Muscle of leg (tissue), 11 donors: ENCODE measurements around the gene KRTAP5-1. TPM values are rescaled to one million over a fixed set of nuclear protein-coding genes. Genes with fewer than 3 reads are reported as not detected.
"Not testable (repeated sequence)": the region's sequence is repeated elsewhere in the genome, so short reads cannot be mapped to it uniquely, and the experiment has no call there.

ENCODE experiments used
- DNase-seq: peaks from one replicate; pipeline ENCODE4 v3.0.0; 2013
- H3K27ac ChIP-seq: one replicate; pipeline ENCODE4 v1.5.1; 2013; ENCODE audit warnings: mild to moderate bottlenecking, low read length, control low read depth
- H3K27me3 ChIP-seq: one replicate; pipeline ENCODE4 v1.6.1; 2013; ENCODE audit warnings: low read length; ENCODE audit not compliant: control insufficient read depth, insufficient read depth
- H3K36me3 ChIP-seq: one replicate; pipeline ENCODE4 v1.6.1; 2013; ENCODE audit warnings: low read length; ENCODE audit not compliant: control insufficient read depth, insufficient read depth
- H3K4me1 ChIP-seq: one replicate; pipeline ENCODE4 v1.6.1; 2013; ENCODE audit warnings: low read length; ENCODE audit not compliant: control insufficient read depth, insufficient read depth
- H3K4me3 ChIP-seq: one replicate; pipeline ENCODE4 v1.5.1; 2013; ENCODE audit warnings: low read length, control low read depth
- H3K9me3 ChIP-seq: replicated peaks from 2 replicates; pipeline ENCODE4 v1.6.1; 2013; ENCODE audit warnings: low read depth, low read length; ENCODE audit not compliant: control insufficient read depth
- WGBS: methylation state at CpG from one replicate; pipeline ENCODE4 v1.1.5; 2013; ENCODE audit warnings: missing lambda C conversion rate; ENCODE audit not compliant: insufficient coverage; 5-methylcytosine and 5-hydroxymethylcytosine counted together
- polyA plus RNA-seq, 8 donors: library from polyadenylated mRNA; unstranded; fragments of 120-200 nt; gene quantifications; one replicate each; pipeline versions ENCODE4 v1.2.1 to v1.2.3, GENCODE V29; 2013; ENCODE audit warnings: inconsistent platforms in 1 of 8, low replicate concordance in 1 of 8; ENCODE audit not compliant: insufficient read length in 8 of 8, insufficient read depth in 1 of 8
- total RNA-seq: library from RNA; stranded (reverse); fragments of 120-200 nt; gene quantifications from one replicate; pipeline ENCODE4 v1.2.4, GENCODE V29; 2013

KRTAP5-1 gene
- total and polyA plus RNA-seq, 9 donors = 0.26 to 0.97 (median 0.54) TPM; not detected in 1

GRCh38 chr11:1592628-1593027 is 7.5 kb upstream of the KRTAP5-1 start:
- Histone ChIP-seq H3K27ac (no peak overlapping the region), H3K4me3 (no peak overlapping the region), H3K36me3 (no peaks in the 10 kb centered on the region), H3K4me1 (no peaks in the 10 kb centered on the region), H3K27me3 (peaks cover 37% of the 10 kb centered on the region), H3K9me3 (no peaks in the 10 kb centered on the region)
- no CpG with 5 or more reads among the region's 9 CpGs for WGBS
- no peak for DNase-seq

DNA sequence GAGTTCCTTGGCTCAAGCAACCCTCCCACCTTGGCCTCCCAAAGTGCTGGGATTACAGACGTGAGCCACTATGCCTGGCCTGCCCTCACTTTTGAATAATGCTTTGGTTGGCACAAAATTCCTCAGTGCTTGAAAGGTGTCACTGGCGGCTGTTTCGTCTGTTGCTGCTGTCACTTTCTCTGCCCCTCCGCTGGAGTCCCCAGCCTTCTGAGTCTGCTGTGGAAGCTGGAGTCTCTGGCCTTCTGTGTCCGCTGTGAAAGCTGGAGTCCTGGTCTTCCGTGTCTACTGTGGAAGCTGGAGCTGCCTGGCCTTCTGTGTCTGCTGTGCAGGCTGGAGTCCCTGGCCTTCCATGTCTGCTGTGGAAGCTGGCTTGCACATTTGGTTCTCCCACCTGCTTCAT is 4.9 kb upstream of the KRTAP5-1 start:
- Histone ChIP-seq H3K27me3 (peaks cover 22% of the 10 kb centered on the region), H3K36me3 (no peaks in the 10 kb centered on the region), H3K4me3 (no peak overlapping the region), H3K4me1 (no peaks in the 10 kb centered on the region), H3K27ac (no peak overlapping the region), H3K9me3 (no peaks in the 10 kb centered on the region)
- 80% methylated on average over 6 of the region's 6 CpGs for WGBS
- DNase-seq = no peak

- not testable (repeated sequence) for H3K9me3 ChIP-seq, H3K36me3 ChIP-seq, H3K4me1 ChIP-seq, H3K27ac ChIP-seq, H3K4me3 ChIP-seq
- WGBS = 25% methylated on average over 3 of the region's 10 CpGs
- peak; percentile 21 for DNase-seq
- peaks cover 22% of the 10 kb centered on the region for H3K27me3 ChIP-seq
These were observed 4.3 kb upstream of the KRTAP5-1 start for GRCh38 chr11:1589191-1589963.

DNA sequence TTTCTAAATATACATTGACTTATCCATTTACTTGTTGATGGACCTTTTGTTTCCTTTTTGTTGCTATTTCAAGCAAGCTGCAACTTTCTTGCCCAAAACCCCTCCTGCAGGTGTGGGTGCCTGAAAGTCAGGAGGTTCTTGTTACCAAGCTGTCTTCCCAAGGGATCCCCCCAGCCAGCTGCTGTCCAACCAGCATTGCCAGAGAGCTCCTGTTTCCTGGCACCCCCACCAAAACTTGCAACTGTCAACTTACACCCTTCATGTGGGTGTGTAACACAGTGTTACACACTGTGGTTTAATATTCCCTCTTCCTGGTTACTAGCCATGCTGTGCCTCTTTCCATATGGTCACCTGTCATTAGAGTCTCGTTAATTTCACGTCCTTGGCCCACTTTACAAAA is 1.6 kb upstream of the KRTAP5-1 start:
- no peak for DNase-seq
- WGBS = no CpG with 5 or more reads among the region's 2 CpGs

DNA sequence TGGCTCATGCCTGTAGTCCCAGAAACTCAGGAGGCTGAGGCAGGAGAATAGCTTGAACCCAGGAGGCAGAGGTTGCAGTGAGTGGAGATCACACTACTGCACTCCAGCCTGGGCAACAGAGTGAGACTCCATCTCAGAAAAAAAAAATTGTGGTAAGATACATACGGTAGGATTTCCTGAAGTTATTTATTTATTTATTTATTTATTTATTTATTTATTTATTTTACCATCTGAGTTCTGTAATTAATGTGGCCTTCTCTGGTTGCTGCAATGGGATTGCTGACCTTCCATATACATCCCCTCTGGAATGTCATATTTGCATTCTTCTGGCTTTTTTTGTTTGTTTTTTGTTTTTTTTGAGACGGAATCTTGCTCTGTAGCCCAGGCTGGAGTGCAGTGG is 2.2 kb downstream of the KRTAP5-1 start:
- H3K27me3 ChIP-seq, H3K4me3 ChIP-seq, H3K4me1 ChIP-seq, H3K36me3 ChIP-seq, H3K9me3 ChIP-seq, DNase-seq, H3K27ac ChIP-seq: not testable (repeated sequence)
- WGBS = no CpG with 5 or more reads among the region's 2 CpGs

More for the DNA sequence above, 1.6 kb upstream of the KRTAP5-1 start:
- H3K36me3 ChIP-seq = no peaks in the 10 kb centered on the region
- no peak overlapping the region for H3K27ac ChIP-seq
- H3K27me3 ChIP-seq = peaks cover 14% of the 10 kb centered on the region
- H3K9me3 ChIP-seq = peaks cover 3% of the 10 kb centered on the region
- no peaks in the 10 kb centered on the region for H3K4me1 ChIP-seq
- no peak overlapping the region for H3K4me3 ChIP-seq

DNA sequence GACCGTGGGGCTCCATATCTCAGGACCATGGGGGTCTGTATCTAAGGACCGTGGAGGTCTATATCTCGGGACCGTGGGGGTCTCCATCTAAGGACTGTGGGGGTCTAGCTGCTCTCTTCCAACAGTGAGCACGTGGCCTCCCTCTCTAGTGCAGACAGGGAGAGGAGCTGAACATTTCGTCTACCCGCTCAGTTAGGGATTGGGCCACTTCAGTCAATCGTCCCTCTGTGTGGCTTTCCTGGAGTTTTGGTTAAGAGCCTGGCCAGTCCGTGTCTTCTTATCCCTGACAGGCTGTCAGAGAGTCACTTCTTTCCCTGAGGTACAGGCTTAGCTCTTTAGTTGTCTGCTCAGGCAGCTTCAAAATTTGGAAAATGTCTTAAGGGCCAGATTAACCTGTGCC is 3.1 kb downstream of the KRTAP5-1 start:
- Histone ChIP-seq H3K27me3 (peaks cover 5% of the 10 kb centered on the region), H3K27ac (no peak overlapping the region), H3K36me3 (no peaks in the 10 kb centered on the region), H3K9me3 (peaks cover 9% of the 10 kb centered on the region), H3K4me1 (no peaks in the 10 kb centered on the region), H3K4me3 (no peak overlapping the region)
- 85% methylated on average over 7 of the region's 9 CpGs for WGBS
- DNase-seq = no peak

GRCh38 chr11:1576825-1577224 is 8.3 kb downstream of the KRTAP5-1 start:
- H3K9me3 ChIP-seq = peaks cover 7% of the 10 kb centered on the region
- WGBS = 100% methylated on average over 4 of the region's 6 CpGs
- no peaks in the 10 kb centered on the region for H3K36me3 ChIP-seq
- peaks cover 31% of the 10 kb centered on the region for H3K27me3 ChIP-seq
- no peak overlapping the region for H3K27ac ChIP-seq
- no peak overlapping the region for H3K4me3 ChIP-seq
- no peak for DNase-seq
- H3K4me1 ChIP-seq = peaks cover 20% of the 10 kb centered on the region

- WGBS = 73% methylated on average over 11 of the region's 16 CpGs
- H3K9me3 ChIP-seq, H3K4me3 ChIP-seq, H3K36me3 ChIP-seq, H3K27ac ChIP-seq, DNase-seq: not testable (repeated sequence)
- H3K4me1 ChIP-seq = peaks cover 27% of the 10 kb centered on the region
- H3K27me3 ChIP-seq = peaks cover 36% of the 10 kb centered on the region
These were observed 9.3 kb downstream of the KRTAP5-1 start for GRCh38 chr11:1575756-1576155.

GRCh38 chr11:1574933-1575242 is 10.2 kb downstream of the KRTAP5-1 start:
- Histone ChIP-seq H3K9me3 (no peaks in the 10 kb centered on the region), H3K4me3 (no peak overlapping the region), H3K27ac (no peak overlapping the region), H3K36me3 (peaks cover under 1% of the 10 kb centered on the region), H3K4me1 (peaks cover 34% of the 10 kb centered on the region), H3K27me3 (peaks cover 36% of the 10 kb centered on the region)
- no peak for DNase-seq
- WGBS = 43% methylated on average over 1 of the region's 7 CpGs

- Histone ChIP-seq H3K4me1 (peaks cover 34% of the 10 kb centered on the region), H3K4me3 (no peak overlapping the region), H3K27me3 (peaks cover 36% of the 10 kb centered on the region), H3K36me3 (peaks cover 5% of the 10 kb centered on the region), H3K9me3 (no peaks in the 10 kb centered on the region), H3K27ac (no peak overlapping the region)
- peak; percentile 75 for DNase-seq
- WGBS = under 1% methylated on average over 59 of the region's 64 CpGs
These were observed 10.7 kb downstream of the KRTAP5-1 start for GRCh38 chr11:1574238-1574932.
